SK-N-SH (cell line): ENCODE data around the gene KIRREL2. TPM values are rescaled to one million over a fixed set of nuclear protein-coding genes. Genes with fewer than 3 reads are reported as not detected.
"Not testable (repeated sequence)": the region's sequence is repeated elsewhere in the genome, so short reads cannot be mapped to it uniquely, and the experiment has no call there.

Source experiments
- CTCF ChIA-PET: fragments of 300-600, 350-600 bp; formaldehyde crosslinking; extraction: SDS; loops from one replicate; lab custom pipeline; 2021; lab: Yijun Ruan, JAX
- POLR2A ChIA-PET: fragments of 350-600 bp; sonication (Branson Sonifier 250); formaldehyde crosslinking; extraction: SDS; loops from one replicate; lab custom pipeline; 2020; ENCODE audit warnings: antibody characterized with exemption, inconsistent platforms; lab: Yijun Ruan, JAX
- DNase-seq: peaks from one replicate; pipeline ENCODE4 v3.0.0; 2012
- H2AFZ ChIP-seq: fragments of 200-600 bp; sonication (generic); 2 replicates; pipeline ENCODE4 v1.8.1; 2016; ENCODE audit warnings: antibody characterized with exemption, mild to moderate bottlenecking, low read depth
- H3F3A ChIP-seq: fragments of 200-600 bp; sonication (generic); replicated peaks from 2 replicates; pipeline ENCODE3; 2016; ENCODE audit warnings: antibody characterized with exemption, mild to moderate bottlenecking; ENCODE audit not compliant: insufficient read depth
- H3K27ac ChIP-seq, 2 experiments: fragments of 200-500 bp in 1 of 2; fragments of 200-600 bp in 1 of 2; sonication (Bioruptor generic) in 1 of 2; sonication (generic), shearing (Covaris generic) in 1 of 2; 2 replicates each; pipeline versions ENCODE4 v1.5.1 to v1.6.1; 2014 to 2016; ENCODE audit warnings: low read depth in 2 of 2, inconsistent platforms in 1 of 2, low read length in 1 of 2, mild to moderate bottlenecking in 1 of 2, mixed read lengths in 1 of 2
- H3K27me3 ChIP-seq: fragments of 200-600 bp; sonication (generic), shearing (Covaris generic); 2 replicates; pipeline ENCODE4 v1.6.1; 2016; ENCODE audit warnings: mixed run types; ENCODE audit not compliant: insufficient read depth
- H3K36me3 ChIP-seq, 2 experiments: fragments of 200-500 bp in 1 of 2; fragments of 200-600 bp in 1 of 2; sonication (Bioruptor generic) in 1 of 2; sonication (generic) in 1 of 2; replicated peaks in 1 of 2; 2 replicates each; pipeline versions ENCODE3 to v1.5.1; 2014 to 2016; ENCODE audit warnings: low read length in 1 of 2, mild to moderate bottlenecking in 1 of 2; ENCODE audit not compliant: insufficient read depth in 2 of 2, control insufficient read depth in 1 of 2
- H3K4me1 ChIP-seq, 2 experiments: fragments of 200-500 bp in 1 of 2; fragments of 200-600 bp in 1 of 2; sonication (Bioruptor generic) in 1 of 2; sonication (generic), shearing (Covaris generic) in 1 of 2; 2 replicates each; pipeline versions ENCODE4 v1.5.1 to v1.6.1; 2014 to 2016; ENCODE audit warnings: low read depth in 1 of 2, low read length in 1 of 2, mixed run types in 1 of 2; ENCODE audit not compliant: insufficient read depth in 2 of 2, control insufficient read depth in 1 of 2
- H3K4me2 ChIP-seq: fragments of 200-600 bp; sonication (generic), shearing (Covaris generic); 2 replicates; pipeline ENCODE4 v1.6.1; 2017; ENCODE audit warnings: mixed run types
- H3K4me3 ChIP-seq, 2 experiments: fragments of 200-500 bp in 1 of 2; fragments of 200-600 bp in 1 of 2; sonication (Bioruptor generic) in 1 of 2; sonication (generic), shearing (Covaris generic) in 1 of 2; 2 replicates each; pipeline versions ENCODE4 v1.5.1 to v1.8.1; 2014 to 2016; ENCODE audit warnings: low read depth in 2 of 2, inconsistent platforms in 1 of 2, low read length in 1 of 2, mild to moderate bottlenecking in 1 of 2, mixed read lengths in 1 of 2, moderate library complexity in 1 of 2
- H3K79me2 ChIP-seq: fragments of 200-600 bp; sonication (generic); 2 replicates; pipeline ENCODE4 v1.8.1; 2017; ENCODE audit warnings: mild to moderate bottlenecking; ENCODE audit not compliant: insufficient read depth
- H3K9ac ChIP-seq: fragments of 200-600 bp; sonication (generic); 2 replicates; pipeline ENCODE4 v1.6.1; 2017; ENCODE audit warnings: mixed run types
- H3K9me2 ChIP-seq: fragments of 200-600 bp; sonication (generic); 2 replicates; pipeline ENCODE4 v1.6.1; 2017; ENCODE audit warnings: mixed run types
- H3K9me3 ChIP-seq: fragments of 200-600 bp; sonication (generic); 2 replicates; pipeline ENCODE4 v1.6.1; 2017; ENCODE audit warnings: mixed run types, mild to moderate bottlenecking, moderate library complexity
- H4K20me1 ChIP-seq: fragments of 200-600 bp; sonication (generic); 2 replicates; pipeline ENCODE4 v1.6.1; 2017; ENCODE audit warnings: mild to moderate bottlenecking, mixed run types; ENCODE audit not compliant: insufficient read depth
- CHD2 ChIP-seq: fragments of 150-350 bp; IDR thresholded peaks from 2 replicates; pipeline ENCODE4 v1.6.1; 2018; ENCODE audit warnings: low read length; ENCODE audit not compliant: partially characterized antibody
- CTCF ChIP-seq: fragments of 200-600 bp; sonication (generic); IDR thresholded peaks from 2 replicates; pipeline ENCODE4 v1.6.1; 2017; ENCODE audit warnings: antibody characterized with exemption, mild to moderate bottlenecking, moderate library complexity
- EP300 ChIP-seq, 2 experiments: IDR thresholded peaks; 2 replicates each; pipeline versions ENCODE4 v1.4.0 to v1.6.1; 2012; ENCODE audit warnings: borderline replicate concordance in 1 of 2, low read depth in 1 of 2, low read length in 1 of 2
- EZH2phosphoT487 ChIP-seq: fragments of 200-600 bp; sonication (generic); IDR thresholded peaks from 2 replicates; pipeline ENCODE4 v1.6.1; 2017; ENCODE audit warnings: low read depth, mixed run types, mild to moderate bottlenecking, antibody characterized with exemption, moderate library complexity, borderline replicate concordance
- GABPA ChIP-seq: IDR thresholded peaks from 2 replicates; pipeline ENCODE4 v1.4.0; 2012; ENCODE audit warnings: low read depth, mild to moderate bottlenecking
- GATA2 ChIP-seq: sonication (generic); formaldehyde crosslinking; IDR thresholded peaks from 2 replicates; pipeline ENCODE4 v1.5.0; 2020; ENCODE audit warnings: mild to moderate bottlenecking, missing genetic modification reagents
- IRF3 ChIP-seq: fragments of 150-350 bp; IDR thresholded peaks from 2 replicates; pipeline ENCODE4 v1.6.1; 2016; ENCODE audit warnings: mild to moderate bottlenecking, low read depth, low read length
- JUND ChIP-seq: IDR thresholded peaks from 2 replicates; pipeline ENCODE4 v1.4.0; 2012
- MXI1 ChIP-seq: IDR thresholded peaks from 2 replicates; pipeline ENCODE4 v1.6.1; 2012; ENCODE audit warnings: mild to moderate bottlenecking, low read depth, low read length, improper control_type of control experiment
- NFIC ChIP-seq: IDR thresholded peaks from 2 replicates; pipeline ENCODE4 v1.4.0; 2012; ENCODE audit warnings: borderline replicate concordance
- NRF1 ChIP-seq: IDR thresholded peaks from 2 replicates; pipeline ENCODE4 v1.6.1; 2012; ENCODE audit warnings: low read depth, mild to moderate bottlenecking, low read length
- RAD21 ChIP-seq: IDR thresholded peaks from 2 replicates; pipeline ENCODE4 v1.6.1; 2012; ENCODE audit warnings: mild to moderate bottlenecking, low read length
- RFX5 ChIP-seq: IDR thresholded peaks from 2 replicates; pipeline ENCODE4 v1.6.1; 2012; ENCODE audit warnings: mild to moderate bottlenecking, improper control_type of control experiment, low read length
- RXRA ChIP-seq: IDR thresholded peaks from 2 replicates; pipeline ENCODE4 v1.4.0; 2012; ENCODE audit warnings: low read depth, mild to moderate bottlenecking, borderline replicate concordance
- SIN3A ChIP-seq: IDR thresholded peaks from 2 replicates; pipeline ENCODE4 v1.6.1; 2012; ENCODE audit warnings: low read depth, mild to moderate bottlenecking, low read length, moderate library complexity, borderline replicate concordance
- TAF1 ChIP-seq: IDR thresholded peaks from 2 replicates; pipeline ENCODE4 v1.6.1; 2012; ENCODE audit warnings: low read depth, mild to moderate bottlenecking, low read length, moderate library complexity, borderline replicate concordance
- TCF12 ChIP-seq: IDR thresholded peaks from 2 replicates; pipeline ENCODE4 v1.4.0; 2012
- TEAD4 ChIP-seq: IDR thresholded peaks from 2 replicates; pipeline ENCODE4 v1.4.0; 2012; ENCODE audit warnings: mild to moderate bottlenecking, borderline replicate concordance; ENCODE audit not compliant: insufficient read depth
- USF1 ChIP-seq: IDR thresholded peaks from 2 replicates; pipeline ENCODE4 v1.4.0; 2012; ENCODE audit warnings: low read depth, borderline replicate concordance
- YY1 ChIP-seq: IDR thresholded peaks from 2 replicates; pipeline ENCODE4 v1.4.0; 2012; ENCODE audit warnings: low read depth, mild to moderate bottlenecking
- WGBS: methylation state at CpG from one replicate; pipeline ENCODE4 v1.1.6; 2017; ENCODE audit warnings: low lambda C conversion rate; 5-methylcytosine and 5-hydroxymethylcytosine counted together
- polyA plus RNA-seq, 3 experiments: library from polyadenylated mRNA; depleted of rRNA; stranded (reverse); fragments of >200 nt; gene quantifications; 2 replicates each; pipeline ENCODE4 v1.2.3, GENCODE V29; 2012
- TF ChIP-seq, protein P1 (sequence below): IDR thresholded peaks from 2 replicates; pipeline ENCODE4 v1.4.0; 2012; ENCODE audit warnings: low read depth

Gene KIRREL2
- polyA plus RNA-seq, 1 of the 3 experiments (the other 2 are of a cell fraction), result 0.21 TPM

DNA sequence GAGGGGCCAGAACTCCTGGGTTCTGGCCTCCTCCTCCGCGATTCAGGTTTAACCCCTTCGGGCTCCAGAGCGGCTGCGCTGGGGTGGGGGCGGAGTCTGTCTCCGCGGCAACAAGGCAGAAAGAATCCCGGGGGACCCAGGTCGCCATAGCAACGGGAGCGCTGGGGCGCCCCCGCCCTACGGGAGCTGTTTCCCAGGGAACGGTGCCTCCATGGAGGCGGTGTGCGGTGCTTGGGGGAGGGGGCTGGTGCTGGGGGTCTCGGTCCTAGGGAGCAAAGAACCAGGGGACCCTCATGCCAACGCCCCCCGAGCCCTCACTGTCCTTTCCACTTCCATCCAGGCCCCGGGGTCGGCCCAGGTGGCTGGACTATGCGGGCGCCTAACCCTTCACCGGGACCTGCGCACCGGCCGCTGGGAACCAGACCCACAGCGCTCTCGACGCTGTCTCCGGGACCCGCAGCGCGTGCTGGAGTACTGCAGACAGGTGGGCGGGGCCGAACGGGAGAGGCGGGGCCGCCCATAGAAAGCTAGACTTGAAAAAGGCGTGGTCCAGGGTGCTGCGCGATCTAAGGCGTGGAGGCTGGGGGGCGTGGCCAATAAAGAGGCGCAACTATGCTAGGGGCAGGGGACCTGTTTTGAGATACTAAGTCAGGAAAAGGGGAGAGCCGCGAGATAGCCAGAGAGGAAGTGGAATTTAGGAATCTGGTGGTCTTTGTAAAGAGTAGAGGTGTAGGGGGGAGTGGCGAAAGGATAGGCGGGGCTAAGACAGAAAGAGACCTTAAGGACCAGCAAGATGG is 12.8 kb downstream of the KIRREL2 start:
- Histone ChIP-seq H4K20me1 (no peaks in the 10 kb centered on the region), H3K79me2 (no peaks in the 10 kb centered on the region), H3K27ac (peak overlapping the region in 1 of 2 experiments; percentile 75; a peak in 2 of 4 replicates), H3F3A (no peaks in the 10 kb centered on the region), H2AFZ (peak overlapping the region; percentile 76; the same call in 1 of the 2 replicates), H3K4me3 (peak overlapping the region; percentile 52 to 60), H3K9ac (no peak overlapping the region), H3K4me2 (peak overlapping the region; percentile 96), H3K4me1 (peaks cover 7 to 11% of the 10 kb centered on the region in 2 experiments; a peak in 2 of 4 replicates), H3K36me3 (no peaks in the 10 kb centered on the region), H3K9me3 (no peaks in the 10 kb centered on the region), H3K27me3 (no peaks in the 10 kb centered on the region), H3K9me2 (no peaks in the 10 kb centered on the region)
- POLR2A ChIA-PET, result interaction anchor here (0.9 to 1.4 kb wide), 6 partner anchors 13 to 129 kb away, joined by 3 to 6 read pairs (median 4); partner anchors contain the start of gene KIRREL2
- WGBS, result under 1% methylated on average over 34 of the region's 51 CpGs
- no peak for TF ChIP-seq JUND
- TF ChIP-seq NFIC, result no peak
- TF ChIP-seq NRF1, result peak; percentile 39; the same call in 1 of the 2 replicates
- TF ChIP-seq MXI1, result peak; percentile 96
- no peak for TF ChIP-seq IRF3
- TF ChIP-seq TCF12, result no peak
- TF ChIP-seq RAD21, result no peak
- TF ChIP-seq YY1, result no peak
- TF ChIP-seq, protein P1, sequence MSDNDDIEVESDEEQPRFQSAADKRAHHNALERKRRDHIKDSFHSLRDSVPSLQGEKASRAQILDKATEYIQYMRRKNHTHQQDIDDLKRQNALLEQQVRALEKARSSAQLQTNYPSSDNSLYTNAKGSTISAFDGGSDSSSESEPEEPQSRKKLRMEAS, result peak; percentile 94
- 0 out of 2 replicates have a peak, but pooled peaks have one; percentile 44 for TF ChIP-seq SIN3A
- TF ChIP-seq TEAD4, result no peak
- TF ChIP-seq GABPA, result no peak
- TF ChIP-seq RFX5, result no peak
- no peak for TF ChIP-seq EP300 (IDR thresholded peaks at IDR 0.05; ENCODE audit: borderline replicate concordance in 1 of 2, low read depth in 1 of 2, low read length in 1 of 2)
- no peak for TF ChIP-seq TAF1
- TF ChIP-seq GATA2, result no peak
- no peak for TF ChIP-seq USF1
- no peak for TF ChIP-seq EZH2phosphoT487
- TF ChIP-seq CTCF, result no peak
- TF ChIP-seq CHD2, result no peak
- TF ChIP-seq RXRA, result no peak
- CTCF ChIA-PET, result interaction anchor here (0.6 to 4.2 kb wide), 9 partner anchors 8 to 139 kb away, joined by 3 to 18 read pairs (median 4); partner anchors contain the start of genes NFKBID and NPHS1
- DNase-seq, result peak; percentile 89

GRCh38 chr19:35870124-35870736 is 13.5 kb downstream of the KIRREL2 start:
- CTCF ChIA-PET, result interaction anchor here (0.6 to 4.2 kb wide), 7 partner anchors 9 to 124 kb away, joined by 3 to 18 read pairs (median 4); partner anchors contain the start of genes NFKBID and NPHS1
- not testable (repeated sequence) for H3F3A ChIP-seq, H3K36me3 ChIP-seq, H3K9ac ChIP-seq, H3K9me3 ChIP-seq, H2AFZ ChIP-seq, H3K79me2 ChIP-seq, H3K27me3 ChIP-seq, H4K20me1 ChIP-seq, H3K9me2 ChIP-seq
- Histone ChIP-seq H3K27ac (peak overlapping the region in 1 of 2 experiments; percentile 75; a peak in 1 of 4 replicates), H3K4me1 (peaks cover 7 to 11% of the 10 kb centered on the region in 2 experiments; a peak in 2 of 4 replicates), H3K4me3 (peak overlapping the region; percentile 52 to 60; a peak in 3 of 4 replicates), H3K4me2 (peak overlapping the region; percentile 96)
- DNase-seq, result peak; percentile 83
- 57% methylated on average over 26 of the region's 26 CpGs for WGBS
- POLR2A ChIA-PET, result interaction anchor here (0.9 to 1.3 kb wide), 4 partner anchors 14 to 113 kb away, joined by 3 to 6 read pairs (median 4); partner anchors contain the start of gene KIRREL2
